Lung (tissue), 12 donors: ENCODE measurements around the gene PHETA2. TPM values are rescaled to one million over a fixed set of nuclear protein-coding genes. Genes with fewer than 3 reads are reported as not detected.

Experiments
- ATAC-seq: fragments of 200-7000 bp; cut with Tn5 transposase; one replicate; pipeline ENCODE4 v1.9.1; 2020; ENCODE audit warnings: moderate number of reproducible peaks; ENCODE audit not compliant: insufficient read depth, low FRiP score
- DNase-seq, 3 donors: peaks; one replicate each; pipeline ENCODE4 v3.0.0-alpha.2; 2013 to 2017
- H3K27ac ChIP-seq, 2 donors: one replicate each; pipeline ENCODE4 v1.5.1; 2013; ENCODE audit warnings: mild to moderate bottlenecking in 2 of 2, moderate library complexity in 2 of 2, control low read depth in 1 of 2, inconsistent platforms in 1 of 2, low read depth in 1 of 2, low read length in 1 of 2
- H3K27me3 ChIP-seq, 3 donors: one replicate each; pipeline ENCODE4 v1.5.1; 2013; ENCODE audit warnings: low read length in 2 of 3; ENCODE audit not compliant: control insufficient read depth in 3 of 3, insufficient read depth in 3 of 3
- H3K36me3 ChIP-seq, 4 donors: one replicate each; pipeline ENCODE4 v1.5.1; 2013; ENCODE audit warnings: low read length in 4 of 4, mild to moderate bottlenecking in 1 of 4, moderate library complexity in 1 of 4; ENCODE audit not compliant: control insufficient read depth in 4 of 4, insufficient read depth in 4 of 4
- H3K4me1 ChIP-seq, 5 donors: one replicate each; pipeline ENCODE4 v1.5.1; 2013; ENCODE audit warnings: low read length in 5 of 5, mild to moderate bottlenecking in 2 of 5, moderate library complexity in 1 of 5; ENCODE audit not compliant: control insufficient read depth in 5 of 5, insufficient read depth in 5 of 5
- H3K4me3 ChIP-seq: one replicate; pipeline ENCODE4 v1.5.1; 2013; ENCODE audit warnings: mild to moderate bottlenecking, control low read depth, moderate library complexity
- H3K9ac ChIP-seq, 2 donors: one replicate each; pipeline ENCODE4 v1.5.1; 2013; ENCODE audit warnings: low read length in 2 of 2, control low read depth in 1 of 2; ENCODE audit not compliant: insufficient read depth in 1 of 2
- H3K9me3 ChIP-seq, 4 donors: one replicate each; pipeline ENCODE4 v1.5.1; 2013; ENCODE audit warnings: low read length in 3 of 4, mild to moderate bottlenecking in 1 of 4, moderate library complexity in 1 of 4; ENCODE audit not compliant: control insufficient read depth in 4 of 4, insufficient read depth in 3 of 4
- CTCF ChIP-seq: IDR thresholded peaks from 2 replicates; pipeline ENCODE4 v1.5.1; 2012; ENCODE audit warnings: mild to moderate bottlenecking; ENCODE audit errors: control extremely low read depth, extremely low read depth
- WGBS, 2 donors: extraction: QIAGEN DNeasy Blood & Tissue Kit; methylation state at CpG; one replicate each; pipeline ENCODE4 v1.1.7; 2013; 5-methylcytosine and 5-hydroxymethylcytosine counted together
- polyA plus RNA-seq, 2 donors: library from polyadenylated mRNA; stranded (reverse); fragments of 200-250 nt; gene quantifications; one replicate each; pipeline ENCODE4 v1.2.1, GENCODE V29; 2013
- total RNA-seq, 2 donors: library from RNA; depleted of rRNA in 1 of 2; stranded (reverse); fragments of >200 nt in 1 of 2; gene quantifications; one replicate each; pipeline ENCODE4 v1.2.1, GENCODE V29; 2014 to 2021
- donor health status: control.
- donor health status: control.
- donor health status: Bipolar disorder and iron deficiency.
- donor health status: healthy.
- donor health status: DM: yes; HTN: yes; CAD: no.

Gene PHETA2
- total and polyA plus RNA-seq, 4 donors = 11.8 to 18.1 (median 13.5) TPM

GRCh38 chr22:42033263-42034181 is 40.5 kb upstream of the PHETA2 start:
- 95 to 96% methylated on average over 5 of the region's 5 CpGs for WGBS, 2 donors
- DNase-seq (no peak), ATAC-seq (no peak)
- H3K9me3 ChIP-seq = peaks cover 0 to 6% (median 1%) of the 10 kb centered on the region in 4 donors
- no peak overlapping the region for H3K4me3 ChIP-seq
- no peak for TF ChIP-seq CTCF
- no peaks in the 10 kb centered on the region for H3K4me1 ChIP-seq
- H3K27ac ChIP-seq = no peak overlapping the region
- no peak overlapping the region for H3K9ac ChIP-seq
- H3K27me3 ChIP-seq = no peaks in the 10 kb centered on the region
- no peaks in the 10 kb centered on the region for H3K36me3 ChIP-seq

GRCh38 chr22:42035256-42035655 is 38.8 kb upstream of the PHETA2 start:
- H3K27ac ChIP-seq = no peak overlapping the region
- H3K27me3 ChIP-seq = no peaks in the 10 kb centered on the region
- no peak for TF ChIP-seq CTCF
- no peak overlapping the region for H3K4me3 ChIP-seq
- H3K4me1 ChIP-seq = no peaks in the 10 kb centered on the region
- ATAC-seq (no peak), DNase-seq (no peak)
- 87 to 93% methylated on average over 8 of the region's 8 CpGs for WGBS, 2 donors
- H3K9ac ChIP-seq = no peak overlapping the region
- peaks cover 0 to 6% (median 1%) of the 10 kb centered on the region in 4 donors for H3K9me3 ChIP-seq
- H3K36me3 ChIP-seq = no peaks in the 10 kb centered on the region

GRCh38 chr22:42039271-42039670 is 34.8 kb upstream of the PHETA2 start:
- Histone ChIP-seq H3K36me3 (no peaks in the 10 kb centered on the region), H3K9me3 (peaks cover 0 to 4% (median 0%) of the 10 kb centered on the region in 4 donors), H3K9ac (no peak overlapping the region), H3K4me3 (no peak overlapping the region), H3K27me3 (no peaks in the 10 kb centered on the region), H3K27ac (no peak overlapping the region), H3K4me1 (no peaks in the 10 kb centered on the region)
- DNase-seq (no peak), ATAC-seq (no peak)
- no peak for TF ChIP-seq CTCF
- 97% methylated on average over 5 of the region's 5 CpGs for WGBS, 2 donors
